Activated naive CD8-positive, alpha-beta T cell treated with anti-CD3 and anti-CD28 coated beads, Interleukin-2, amount 10 ng/mL, durations not matched to agents 7 days and 5 days (primary cell): ENCODE measurements around the gene SCLY. TPM values are rescaled to one million over a fixed set of nuclear protein-coding genes. Genes with fewer than 3 reads are reported as not detected.
"Not testable (repeated sequence)": the region's sequence is repeated elsewhere in the genome, so short reads cannot be mapped to it uniquely, and the experiment has no call there.

ENCODE experiments used
- ATAC-seq: fragments of 150-1000 bp; cut with Tn5 transposase; one replicate; pipeline ENCODE4 v1.10.0; 2021; ENCODE audit warnings: low read depth, moderate library complexity
- POLR2A ChIA-PET: fragments of 350-600 bp; sonication (Branson Sonifier 250); formaldehyde crosslinking; loops from one replicate; lab custom pipeline; 2021; ENCODE audit warnings: antibody characterized with exemption; lab: Charles Lee
- DNase-seq: peaks from one replicate; pipeline ENCODE4 v3.0.0; 2021
- H3K27ac Mint-ChIP-seq: one replicate; pipeline ENCODE4 v1.8.0; 2022; ENCODE audit warnings: mild to moderate bottlenecking, mixed read lengths
- H3K27me3 Mint-ChIP-seq: one replicate; pipeline ENCODE4 v1.8.0; 2022; ENCODE audit warnings: mild to moderate bottlenecking, moderate library complexity, mixed read lengths
- H3K36me3 Mint-ChIP-seq: one replicate; pipeline ENCODE4 v1.8.0; 2021; ENCODE audit warnings: mild to moderate bottlenecking, mixed read lengths
- H3K4me1 Mint-ChIP-seq: one replicate; pipeline ENCODE4 v1.8.0; 2021; ENCODE audit warnings: mixed read lengths
- H3K4me3 Mint-ChIP-seq: one replicate; pipeline ENCODE4 v1.8.0; 2022; ENCODE audit warnings: mild to moderate bottlenecking, moderate library complexity, mixed read lengths
- H3K9me3 Mint-ChIP-seq: one replicate; pipeline ENCODE4 v1.8.0; 2021; ENCODE audit warnings: mixed read lengths
- total RNA-seq, 2 experiments: library from RNA; stranded (reverse); gene quantifications; one replicate each; pipeline ENCODE4 v1.2.3, GENCODE V29; 2021

The SCLY gene
- total RNA-seq, 2 experiments from 2014 or later: 27.8 to 30.6 TPM

DNA sequence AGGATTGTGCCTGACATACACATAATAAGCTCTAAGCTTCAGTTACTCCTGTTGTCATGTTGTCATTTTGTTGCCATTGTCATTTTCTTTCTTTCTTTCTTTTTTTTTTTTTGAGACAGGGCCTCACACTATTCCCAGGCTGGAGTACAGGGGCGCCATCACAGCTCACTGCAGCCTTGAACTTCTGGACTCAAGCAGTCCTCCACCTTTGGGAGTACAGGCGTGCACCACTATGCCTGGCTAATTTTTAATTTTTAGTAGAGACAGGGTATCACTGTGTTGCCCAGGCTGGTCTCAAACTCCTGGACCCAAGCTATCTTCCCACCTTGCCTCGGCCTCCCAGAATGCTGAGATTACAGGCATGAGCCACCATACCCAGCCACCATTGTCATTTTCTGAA is 30.9 kb upstream of the SCLY start:
- H3K27ac Mint-ChIP-seq: no peak overlapping the region
- H3K36me3 Mint-ChIP-seq: peaks cover 23% of the 10 kb centered on the region
- POLR2A ChIA-PET: no interaction called here
- DNase-seq: no peak
- no peak for ATAC-seq
- peaks cover 11% of the 10 kb centered on the region for H3K4me1 Mint-ChIP-seq
- no peaks in the 10 kb centered on the region for H3K9me3 Mint-ChIP-seq
- H3K27me3 Mint-ChIP-seq: no peaks in the 10 kb centered on the region
- no peak overlapping the region for H3K4me3 Mint-ChIP-seq

DNA sequence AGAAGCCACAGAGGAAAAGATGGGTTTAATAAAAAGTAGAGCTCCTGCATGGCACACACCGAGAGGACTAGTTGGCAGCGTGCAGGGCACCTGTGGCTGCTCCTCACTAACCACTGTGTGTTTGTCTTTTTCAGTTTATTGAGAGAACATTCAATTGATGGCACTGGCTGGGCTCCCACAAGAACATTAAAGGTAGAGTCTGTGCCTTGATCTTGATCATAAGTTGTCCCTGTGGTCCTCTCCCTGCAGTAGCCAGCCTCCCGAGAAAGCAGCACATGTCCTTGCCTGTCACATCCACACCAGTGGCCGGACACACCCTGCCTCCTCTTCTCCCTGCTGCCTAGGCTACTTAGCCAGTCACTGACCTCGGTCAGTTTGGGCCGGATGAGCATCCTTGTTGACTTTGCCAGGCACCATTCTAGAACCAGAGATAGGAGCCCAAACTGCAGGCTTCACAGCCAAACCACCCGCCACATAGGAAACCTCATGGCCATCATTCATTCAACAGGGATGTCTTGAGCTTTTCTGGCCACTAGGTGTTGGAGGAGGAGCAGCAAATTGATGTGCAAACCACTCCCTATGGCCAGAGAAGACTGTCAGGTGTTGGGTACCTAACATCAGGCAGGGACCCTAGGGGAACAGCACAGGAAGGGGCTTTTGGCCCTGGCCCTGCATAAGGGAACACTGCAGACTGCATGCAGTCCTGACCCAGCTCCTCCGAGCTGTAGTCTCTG is 30.2 kb upstream of the SCLY start:
- Mint-ChIP-seq H3K4me1 (peaks cover 6% of the 10 kb centered on the region), H3K27ac (no peak overlapping the region), H3K27me3 (no peaks in the 10 kb centered on the region), H3K36me3 (peaks cover 28% of the 10 kb centered on the region), H3K9me3 (no peaks in the 10 kb centered on the region), H3K4me3 (no peak overlapping the region)
- ATAC-seq: no peak
- POLR2A ChIA-PET: no interaction called here
- DNase-seq: no peak

DNA sequence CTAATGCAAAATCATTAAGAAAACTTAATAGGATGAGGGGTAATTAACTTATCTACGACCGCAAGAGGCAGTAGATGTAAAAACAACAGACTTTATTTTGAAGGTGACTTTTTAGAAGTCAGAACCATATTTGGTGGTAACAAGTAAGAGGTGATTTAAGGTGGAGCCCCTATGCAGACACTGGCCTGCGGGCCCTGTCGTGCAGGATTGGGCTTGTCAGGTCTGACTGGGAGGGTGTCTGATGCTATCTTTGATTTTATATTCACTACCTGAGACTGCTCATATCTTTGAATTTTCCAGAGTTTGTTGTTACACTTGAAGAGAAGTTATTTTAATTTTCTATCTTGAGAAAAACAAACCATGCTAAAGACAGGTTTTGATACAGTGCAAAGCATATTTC is 29.1 kb upstream of the SCLY start:
- H3K4me3 Mint-ChIP-seq: no peak overlapping the region
- H3K27ac Mint-ChIP-seq: no peak overlapping the region
- no peak for ATAC-seq
- H3K4me1 Mint-ChIP-seq: peaks cover 6% of the 10 kb centered on the region
- H3K36me3 Mint-ChIP-seq: peaks cover 31% of the 10 kb centered on the region
- POLR2A ChIA-PET: no interaction called here
- H3K9me3 Mint-ChIP-seq: no peaks in the 10 kb centered on the region
- H3K27me3 Mint-ChIP-seq: no peaks in the 10 kb centered on the region
- no peak for DNase-seq

DNA sequence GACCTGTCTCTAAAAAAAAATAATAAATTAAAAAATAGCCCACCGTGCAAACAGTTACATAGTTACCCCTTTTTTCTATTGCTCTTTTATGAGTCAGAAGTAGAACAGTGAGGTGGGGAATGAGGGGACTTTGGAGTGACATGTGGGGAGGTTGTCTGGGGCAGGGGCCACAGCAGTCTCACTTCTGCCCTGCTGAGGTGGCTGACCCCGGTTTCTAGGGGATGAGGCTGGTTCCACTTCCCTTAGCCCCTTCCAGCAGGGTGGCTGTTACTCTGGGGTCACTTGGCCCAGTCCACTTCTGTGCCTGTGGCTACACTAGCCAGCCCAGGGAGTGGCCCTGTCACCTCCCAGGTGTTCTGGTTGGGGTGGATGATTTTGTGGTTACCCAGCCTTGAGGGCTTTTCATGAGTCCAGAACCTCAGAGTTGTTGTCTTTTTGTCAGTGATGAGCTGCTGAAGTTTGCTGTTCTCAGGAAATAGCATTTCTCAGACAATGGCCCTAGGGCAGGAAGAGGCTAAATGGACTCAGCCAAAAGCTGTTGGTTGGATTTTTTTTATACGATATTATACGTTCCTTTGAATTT is 28.0 kb upstream of the SCLY start:
- H3K4me1 Mint-ChIP-seq: peaks cover 4% of the 10 kb centered on the region
- no peak for ATAC-seq
- no peak overlapping the region for H3K27ac Mint-ChIP-seq
- POLR2A ChIA-PET: no interaction called here
- no peak for DNase-seq
- H3K36me3 Mint-ChIP-seq: peaks cover 28% of the 10 kb centered on the region
- H3K4me3 Mint-ChIP-seq: no peak overlapping the region
- H3K27me3 Mint-ChIP-seq: no peaks in the 10 kb centered on the region
- H3K9me3 Mint-ChIP-seq: no peaks in the 10 kb centered on the region

DNA sequence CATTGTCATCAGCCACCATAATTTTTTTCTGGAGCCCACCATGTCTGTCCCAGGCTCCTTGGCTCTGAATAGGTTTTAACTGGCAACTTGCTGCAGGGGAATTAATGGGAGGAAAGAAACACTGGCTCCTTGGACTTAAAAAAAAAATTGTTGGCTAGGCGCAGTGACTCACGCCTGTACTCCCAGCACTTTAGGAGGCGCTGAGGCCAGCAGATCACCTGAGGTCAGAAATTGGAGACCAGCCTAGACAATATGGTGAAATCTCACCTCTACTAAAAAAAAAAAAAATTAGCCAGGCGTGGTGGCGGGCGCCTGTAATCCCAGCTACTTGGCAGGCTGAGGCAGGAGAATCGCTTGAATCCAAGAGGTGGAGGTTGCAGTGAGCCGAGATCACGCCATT is 26.8 kb upstream of the SCLY start:
- H3K4me1 Mint-ChIP-seq, H3K27ac Mint-ChIP-seq, DNase-seq, H3K9me3 Mint-ChIP-seq, H3K27me3 Mint-ChIP-seq, H3K4me3 Mint-ChIP-seq, ATAC-seq, POLR2A ChIA-PET: not testable (repeated sequence)
- H3K36me3 Mint-ChIP-seq: peaks cover 30% of the 10 kb centered on the region

DNA sequence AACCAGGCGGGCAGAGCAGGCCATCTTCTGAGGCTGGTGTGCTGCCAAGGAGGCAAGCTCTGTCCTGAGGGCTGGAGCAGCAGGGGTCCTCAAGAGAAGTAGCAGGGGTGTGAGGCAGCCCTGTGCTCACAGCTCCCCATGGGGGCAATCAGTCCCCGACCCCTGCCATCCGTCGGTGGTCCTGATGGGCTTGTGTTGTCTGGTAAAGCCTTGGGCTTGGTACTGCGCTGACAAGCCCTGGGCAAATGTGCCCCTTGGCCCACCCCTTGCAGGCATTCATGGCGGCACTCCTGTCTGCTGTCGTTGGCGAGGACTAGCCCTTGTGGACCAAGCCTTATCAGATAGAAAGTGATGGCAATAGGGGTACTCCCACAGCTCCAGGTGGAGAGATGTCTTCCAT is 22.6 kb upstream of the SCLY start:
- no peaks in the 10 kb centered on the region for H3K9me3 Mint-ChIP-seq
- no peaks in the 10 kb centered on the region for H3K4me1 Mint-ChIP-seq
- peaks cover 25% of the 10 kb centered on the region for H3K36me3 Mint-ChIP-seq
- ATAC-seq (no peak), DNase-seq (no peak)
- no peak overlapping the region for H3K4me3 Mint-ChIP-seq
- POLR2A ChIA-PET: no interaction called here
- H3K27me3 Mint-ChIP-seq: no peaks in the 10 kb centered on the region
- no peak overlapping the region for H3K27ac Mint-ChIP-seq

DNA sequence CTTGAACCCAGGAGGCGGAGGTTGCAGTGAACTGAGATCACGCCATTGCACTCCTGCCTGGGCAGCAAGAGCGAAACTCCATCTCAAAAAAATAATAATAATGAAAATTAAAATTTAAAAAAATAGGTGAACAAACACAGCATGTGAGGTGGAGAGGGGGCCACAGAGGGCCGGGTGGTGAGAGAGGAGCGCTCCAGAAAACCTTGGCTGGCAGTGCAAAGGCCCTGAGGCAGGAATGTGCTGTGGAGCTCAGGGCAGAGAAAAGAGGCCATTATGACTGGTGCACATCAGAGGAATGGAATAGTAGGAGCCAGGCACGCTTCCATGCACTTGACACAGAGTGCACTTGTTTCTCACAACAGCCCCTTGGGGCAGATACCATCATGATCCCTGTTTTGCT is 21.6 kb upstream of the SCLY start:
- H3K9me3 Mint-ChIP-seq: no peaks in the 10 kb centered on the region
- H3K27me3 Mint-ChIP-seq: no peaks in the 10 kb centered on the region
- no peak overlapping the region for H3K27ac Mint-ChIP-seq
- POLR2A ChIA-PET: interaction anchor here (1.0 kb wide), 1 partner anchor 22 kb away, joined by 3 read pairs; the partner anchor contains the start of gene SCLY
- ATAC-seq (no peak), DNase-seq (no peak)
- H3K4me1 Mint-ChIP-seq: no peaks in the 10 kb centered on the region
- H3K4me3 Mint-ChIP-seq: no peak overlapping the region
- H3K36me3 Mint-ChIP-seq: peaks cover 26% of the 10 kb centered on the region

DNA sequence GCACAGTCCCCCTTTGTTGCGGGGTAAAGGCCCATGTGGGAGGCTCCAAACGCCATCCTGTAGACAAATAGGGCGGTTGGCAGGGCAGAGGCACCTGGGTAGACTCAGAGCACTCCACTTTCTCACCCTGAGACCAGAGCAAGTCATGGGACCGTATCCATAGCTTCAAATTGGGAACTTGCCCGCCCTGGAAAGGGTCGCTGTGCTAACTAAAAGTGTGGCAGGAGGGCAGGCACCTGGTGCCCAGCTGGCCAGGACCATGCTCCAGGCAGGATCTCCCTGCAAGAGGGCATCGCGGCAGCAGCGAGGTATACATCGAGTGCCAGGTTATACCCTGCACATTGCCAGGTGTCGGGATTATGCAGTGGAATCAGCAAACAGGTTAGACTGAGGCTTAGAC is 20.8 kb upstream of the SCLY start:
- no peak overlapping the region for H3K4me3 Mint-ChIP-seq
- DNase-seq (no peak), ATAC-seq (no peak)
- H3K9me3 Mint-ChIP-seq: no peaks in the 10 kb centered on the region
- H3K4me1 Mint-ChIP-seq: no peaks in the 10 kb centered on the region
- POLR2A ChIA-PET: no interaction called here
- H3K27me3 Mint-ChIP-seq: no peaks in the 10 kb centered on the region
- H3K27ac Mint-ChIP-seq: no peak overlapping the region
- H3K36me3 Mint-ChIP-seq: peaks cover 27% of the 10 kb centered on the region

DNA sequence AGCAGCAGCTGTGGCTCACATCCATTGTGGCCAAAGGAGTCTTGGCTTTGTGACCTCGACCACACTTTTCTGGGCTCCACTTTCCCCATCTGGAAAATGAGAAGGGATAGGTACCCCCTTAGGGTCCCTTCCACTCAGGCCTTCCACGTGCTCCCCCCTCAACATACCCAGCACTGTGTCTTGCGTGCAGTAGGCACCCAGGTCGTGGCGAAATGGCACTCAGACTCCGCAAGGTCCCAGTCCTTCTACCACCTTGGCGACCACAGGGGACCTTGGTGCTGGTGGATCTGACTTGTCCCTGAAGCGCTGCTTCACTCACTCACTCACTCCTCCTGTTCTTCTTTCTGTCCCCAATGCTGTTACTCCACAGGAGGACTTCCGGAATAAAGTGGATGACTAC is 19.9 kb upstream of the SCLY start:
- Mint-ChIP-seq H3K9me3 (peaks cover 1% of the 10 kb centered on the region), H3K4me3 (no peak overlapping the region), H3K4me1 (no peaks in the 10 kb centered on the region), H3K27ac (no peak overlapping the region), H3K36me3 (peaks cover 25% of the 10 kb centered on the region), H3K27me3 (no peaks in the 10 kb centered on the region)
- ATAC-seq (no peak), DNase-seq (no peak)
- POLR2A ChIA-PET: no interaction called here

DNA sequence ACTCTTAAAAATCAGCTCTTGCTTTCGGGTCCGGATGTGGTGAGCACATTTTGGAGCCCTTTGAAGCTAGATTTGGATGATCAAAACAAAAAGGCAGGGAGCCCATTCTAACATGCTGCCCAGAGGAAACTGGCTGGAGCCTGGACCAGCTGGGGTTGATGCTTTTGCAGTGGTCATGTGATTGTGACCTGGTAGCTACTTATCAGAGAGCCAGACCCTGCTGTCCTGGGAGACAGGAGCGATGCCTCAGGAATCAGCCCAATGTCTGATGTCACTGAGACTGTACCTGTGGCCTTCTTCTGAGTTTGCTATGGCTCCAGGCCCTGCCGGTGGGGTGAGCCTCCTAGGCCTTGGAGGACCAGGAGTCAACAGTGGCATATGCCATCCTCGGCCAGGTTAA is 18.7 kb upstream of the SCLY start:
- ATAC-seq (no peak), DNase-seq (no peak)
- Mint-ChIP-seq H3K9me3 (peaks cover 1% of the 10 kb centered on the region), H3K27me3 (no peaks in the 10 kb centered on the region), H3K27ac (no peak overlapping the region), H3K36me3 (peaks cover 30% of the 10 kb centered on the region), H3K4me3 (no peak overlapping the region), H3K4me1 (no peaks in the 10 kb centered on the region)
- POLR2A ChIA-PET: interaction anchor here (0.6 kb wide), 1 partner anchor 148 kb away, joined by 4 read pairs; no protein-coding TSS in a partner anchor

DNA sequence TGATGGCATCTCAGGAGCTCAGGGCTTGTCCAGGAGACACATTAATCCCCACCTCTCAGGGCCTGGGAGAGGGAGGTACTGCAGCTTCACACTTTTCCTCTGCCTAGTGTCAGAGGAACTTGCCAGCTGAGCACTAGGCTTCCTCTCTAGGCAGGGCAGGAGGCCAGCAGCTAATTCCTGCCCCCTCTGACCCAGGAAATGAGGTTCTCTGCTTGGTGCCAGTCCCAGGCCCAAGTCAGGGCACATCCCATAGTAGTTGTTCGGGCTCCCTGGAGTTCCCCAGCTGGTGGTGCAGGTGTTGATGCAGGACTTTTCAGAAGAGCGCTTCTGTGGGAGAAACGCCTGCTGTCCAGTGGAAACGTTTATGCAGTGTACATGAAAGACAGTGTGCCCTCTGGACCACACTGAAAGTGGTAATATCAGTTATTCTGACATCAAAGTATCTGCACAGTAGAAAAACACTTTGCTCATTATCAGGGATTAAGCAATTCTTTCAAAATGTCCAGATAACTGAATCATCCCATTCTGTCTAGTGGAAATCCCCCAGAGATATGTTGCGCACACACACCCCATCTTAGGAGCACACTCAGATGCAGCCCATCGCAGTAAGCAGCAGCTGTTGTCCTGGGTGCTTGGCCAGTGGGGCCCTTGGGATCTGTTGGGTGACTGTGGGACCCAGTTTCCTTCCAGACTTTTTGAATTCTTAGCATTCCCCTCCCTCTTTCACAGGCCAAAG is 17.8 kb upstream of the SCLY start:
- ATAC-seq (no peak), DNase-seq (no peak)
- Mint-ChIP-seq H3K27ac (no peak overlapping the region), H3K27me3 (peaks cover 2% of the 10 kb centered on the region), H3K36me3 (peaks cover 34% of the 10 kb centered on the region), H3K4me1 (no peaks in the 10 kb centered on the region), H3K9me3 (peaks cover 5% of the 10 kb centered on the region), H3K4me3 (no peak overlapping the region)
- POLR2A ChIA-PET: no interaction called here

DNA sequence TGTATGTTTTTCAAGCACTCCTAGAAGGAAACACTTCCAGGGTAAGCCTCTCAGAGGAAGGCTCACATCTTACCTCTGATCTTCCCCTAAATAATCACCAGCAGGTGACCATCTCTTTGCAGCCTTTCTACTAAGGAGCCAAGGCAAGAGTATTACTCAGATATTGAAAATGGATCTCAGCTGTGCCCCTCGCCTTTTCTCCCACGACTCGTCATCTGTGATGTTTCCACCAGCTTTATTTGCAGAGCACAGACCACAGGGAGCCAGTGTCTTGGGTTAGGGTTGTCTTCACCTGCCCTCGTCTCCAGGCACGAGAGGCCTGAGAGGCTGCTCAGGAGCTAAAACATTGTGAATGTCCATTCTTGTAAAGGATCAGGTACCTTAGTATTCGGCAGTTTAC is 16.9 kb upstream of the SCLY start:
- H3K27me3 Mint-ChIP-seq: peaks cover 2% of the 10 kb centered on the region
- H3K4me3 Mint-ChIP-seq: no peak overlapping the region
- no peak for ATAC-seq
- peaks cover 32% of the 10 kb centered on the region for H3K36me3 Mint-ChIP-seq
- no peaks in the 10 kb centered on the region for H3K4me1 Mint-ChIP-seq
- H3K27ac Mint-ChIP-seq: no peak overlapping the region
- H3K9me3 Mint-ChIP-seq: peaks cover 9% of the 10 kb centered on the region
- DNase-seq: no peak
- POLR2A ChIA-PET: no interaction called here

DNA sequence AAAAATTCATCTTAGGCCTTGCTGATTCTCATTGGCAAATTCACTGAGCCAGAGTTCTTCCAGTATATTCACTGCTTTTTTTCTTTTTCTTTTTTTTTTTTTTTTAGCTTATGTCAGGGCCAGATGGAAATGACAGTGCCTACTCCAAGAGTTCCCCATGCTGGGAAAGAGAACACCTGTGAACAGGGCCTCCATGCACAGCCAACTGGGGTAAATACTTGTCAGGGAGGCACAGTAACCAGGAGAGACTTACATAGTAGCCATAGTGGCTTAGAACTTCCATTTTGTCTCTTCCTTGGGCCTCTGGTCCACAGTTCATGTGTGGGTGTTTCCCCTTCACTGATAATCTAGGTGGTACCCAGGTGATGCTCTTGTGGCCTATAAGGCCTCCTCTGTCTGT is 15.2 kb upstream of the SCLY start:
- ATAC-seq (no peak), DNase-seq (no peak)
- Mint-ChIP-seq H3K9me3 (peaks cover 9% of the 10 kb centered on the region), H3K27ac (no peak overlapping the region), H3K4me3 (no peak overlapping the region), H3K27me3 (peaks cover 2% of the 10 kb centered on the region), H3K4me1 (no peaks in the 10 kb centered on the region), H3K36me3 (peaks cover 32% of the 10 kb centered on the region)
- POLR2A ChIA-PET: no interaction called here
